MM.1S (cell line): Measurements from ENCODE around the gene RIC8A.

Experiments used
- DNase-seq: peaks from one replicate; pipeline ENCODE4 v3.0.0-alpha.2; 2015
- H2AFZ ChIP-seq: fragments of 300-600 bp; sonication (generic); 2 replicates; pipeline ENCODE4 v1.6.0; 2016; ENCODE audit warnings: antibody characterized with exemption, low read length
- H3F3A ChIP-seq: fragments of 300-600 bp; sonication (generic); 2 replicates; pipeline ENCODE4 v1.6.1; 2016; ENCODE audit warnings: mild to moderate bottlenecking, antibody characterized with exemption, low read length, moderate library complexity, mixed read lengths; ENCODE audit not compliant: insufficient read depth
- H3K27ac ChIP-seq: fragments of 300-600 bp; sonication (generic); 2 replicates; pipeline ENCODE4 v1.5.1; 2016; ENCODE audit warnings: mild to moderate bottlenecking, low read length
- H3K27me3 ChIP-seq: fragments of 300-600 bp; sonication (generic); replicated peaks from 2 replicates; pipeline ENCODE4 v1.6.0; 2016; ENCODE audit warnings: low read length; ENCODE audit not compliant: insufficient read depth
- H3K36me3 ChIP-seq: fragments of 300-600 bp; sonication (generic); replicated peaks from 2 replicates; pipeline ENCODE4 v1.6.1; 2016; ENCODE audit warnings: mild to moderate bottlenecking, low read length, mixed read lengths; ENCODE audit not compliant: insufficient read depth
- H3K4me1 ChIP-seq: fragments of 300-600 bp; sonication (generic); 2 replicates; pipeline ENCODE4 v1.6.1; 2016; ENCODE audit warnings: low read length, mixed read lengths
- H3K4me2 ChIP-seq: fragments of 300-600 bp; sonication (generic); 2 replicates; pipeline ENCODE4 v1.6.0; 2016; ENCODE audit warnings: low read depth, low read length
- H3K4me3 ChIP-seq: fragments of 300-600 bp; sonication (generic); 2 replicates; pipeline ENCODE4 v1.5.1; 2016; ENCODE audit warnings: low read length, mixed read lengths
- H3K79me2 ChIP-seq: fragments of 300-600 bp; sonication (generic); 2 replicates; pipeline ENCODE4 v1.6.1; 2016; ENCODE audit warnings: mixed run types, low read length, mixed read lengths
- H3K9ac ChIP-seq: fragments of 300-600 bp; sonication (generic); 2 replicates; pipeline ENCODE4 v1.6.1; 2016; ENCODE audit warnings: low read length, mixed read lengths
- H3K9me2 ChIP-seq: fragments of 300-600 bp; sonication (generic); replicated peaks from 2 replicates; pipeline ENCODE4 v1.6.1; 2016; ENCODE audit warnings: mild to moderate bottlenecking, low read length, mixed read lengths; ENCODE audit not compliant: insufficient read depth
- H3K9me3 ChIP-seq: fragments of 300-600 bp; sonication (generic); replicated peaks from 2 replicates; pipeline ENCODE4 v1.6.1; 2016; ENCODE audit warnings: mild to moderate bottlenecking, low read length, mixed read lengths; ENCODE audit not compliant: insufficient read depth
- H4K20me1 ChIP-seq: fragments of 300-600 bp; sonication (generic); 2 replicates; pipeline ENCODE4 v1.6.1; 2016; ENCODE audit warnings: mild to moderate bottlenecking, low read length, moderate library complexity, mixed read lengths; ENCODE audit not compliant: insufficient read depth
- CTCF ChIP-seq: fragments of 300-600 bp; sonication (generic); IDR thresholded peaks from 2 replicates; pipeline ENCODE4 v1.5.1; 2016; ENCODE audit warnings: antibody characterized with exemption, low read length, mixed read lengths
- EZH2 ChIP-seq: fragments of 300-600 bp; sonication (generic); optimal IDR thresholded peaks from 2 replicates; pipeline ENCODE3; 2017; ENCODE audit warnings: low read depth, mild to moderate bottlenecking, antibody characterized with exemption, low read length, mixed read lengths
- EZH2phosphoT487 ChIP-seq: fragments of 300-600 bp; sonication (generic); IDR thresholded peaks from 2 replicates; pipeline ENCODE4 v1.6.1; 2018; ENCODE audit warnings: antibody characterized with exemption, low read length

The RIC8A gene

GRCh38 chr11:256952-257737 lies 49.6 kb downstream of the RIC8A start:
- no peak for TF ChIP-seq EZH2phosphoT487
- TF ChIP-seq EZH2: no peak
- TF ChIP-seq CTCF: no peak
- H3K9me2 ChIP-seq: no peaks in the 10 kb centered on the region
- H3K4me1 ChIP-seq: no peaks in the 10 kb centered on the region
- H3K9ac ChIP-seq: no peak overlapping the region
- H3K4me3 ChIP-seq: no peak overlapping the region
- no peak overlapping the region for H2AFZ ChIP-seq
- no peaks in the 10 kb centered on the region for H3K36me3 ChIP-seq
- no peaks in the 10 kb centered on the region for H3F3A ChIP-seq
- H3K9me3 ChIP-seq: no peaks in the 10 kb centered on the region
- no peaks in the 10 kb centered on the region for H4K20me1 ChIP-seq
- H3K27ac ChIP-seq: no peak overlapping the region
- no peaks in the 10 kb centered on the region for H3K27me3 ChIP-seq
- no peak overlapping the region for H3K4me2 ChIP-seq
- DNase-seq: no peak
- H3K79me2 ChIP-seq: no peaks in the 10 kb centered on the region

- DNase-seq: no peak
- Histone ChIP-seq H3K9me3 (no peaks in the 10 kb centered on the region), H4K20me1 (no peaks in the 10 kb centered on the region), H3K9me2 (no peaks in the 10 kb centered on the region), H3K4me2 (no peak overlapping the region), H3K79me2 (no peaks in the 10 kb centered on the region), H3K27ac (no peak overlapping the region), H3K9ac (no peak overlapping the region), H3K4me3 (no peak overlapping the region), H3K36me3 (no peaks in the 10 kb centered on the region), H2AFZ (no peak overlapping the region), H3K27me3 (no peaks in the 10 kb centered on the region), H3K4me1 (no peaks in the 10 kb centered on the region), H3F3A (no peaks in the 10 kb centered on the region)
- TF ChIP-seq EZH2: no peak
- peak; percentile 24 for TF ChIP-seq CTCF
These were observed 50.4 kb downstream of the RIC8A start for GRCh38 chr11:257766-258493.

- H3K9ac ChIP-seq: no peak overlapping the region
- no peaks in the 10 kb centered on the region; the same call in 1 of the 2 replicates for H3K4me1 ChIP-seq
- H3K4me3 ChIP-seq: no peak overlapping the region
- DNase-seq: no peak
- no peaks in the 10 kb centered on the region for H3K27me3 ChIP-seq
- no peak overlapping the region for H3K27ac ChIP-seq
- no peaks in the 10 kb centered on the region for H3K9me2 ChIP-seq
- TF ChIP-seq EZH2 (no peak), CTCF (no peak), EZH2phosphoT487 (no peak)
- H3K9me3 ChIP-seq: no peaks in the 10 kb centered on the region
- H3K79me2 ChIP-seq: no peaks in the 10 kb centered on the region
- no peaks in the 10 kb centered on the region for H3K36me3 ChIP-seq
- H2AFZ ChIP-seq: no peak overlapping the region
- H3F3A ChIP-seq: no peaks in the 10 kb centered on the region
- no peaks in the 10 kb centered on the region for H4K20me1 ChIP-seq
- no peak overlapping the region for H3K4me2 ChIP-seq
These were observed 51.9 kb downstream of the RIC8A start for GRCh38 chr11:259413-259812.
